Measurements from ENCODE around the gene AKR1B15. TPM values are rescaled to one million over a fixed set of nuclear protein-coding genes. Genes with fewer than 3 reads are reported as not detected.
A peak's percentile ranks its signal among the peaks of the same experiment; 100 is the strongest.
"Not testable (repeated sequence)": the region's sequence is repeated elsewhere in the genome, so short reads cannot be mapped to it uniquely, and the experiment has no call there.

The AKR1B15 gene
- polyA plus RNA-seq (2013, experiment 1 of 2; ENCODE audit: insufficient read length), result not detected
- polyA plus RNA-seq (2013, experiment 2 of 2; ENCODE audit: insufficient read length), result not detected

DNA sequence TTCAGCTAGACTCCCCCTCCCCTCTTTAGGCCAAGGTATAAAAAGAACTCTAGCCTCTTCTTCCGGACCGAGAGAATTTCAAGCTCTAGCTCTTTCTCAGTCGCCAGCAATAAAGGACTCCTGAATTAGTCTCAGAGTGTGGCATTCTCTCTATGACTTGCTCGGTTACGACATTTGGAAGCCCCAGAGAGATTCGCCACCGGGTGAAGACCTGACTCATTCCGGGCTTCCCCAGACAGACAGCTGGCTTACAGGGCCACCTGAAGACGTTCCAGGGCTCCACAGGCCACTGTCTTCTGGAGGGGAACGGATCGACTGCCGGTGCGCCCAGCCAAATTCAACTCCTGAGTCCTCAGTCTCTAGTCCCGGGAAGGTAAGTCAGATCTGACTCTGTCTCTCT lies at the start of gene AKR1B15:
Gene AKR1B15, plus strand, starts transcription at position 234 of the 400 bp plus-strand sequence. CDS start 15,510 bp downstream, outside the sequence.
- DNase-seq, result peak; percentile 24

DNA sequence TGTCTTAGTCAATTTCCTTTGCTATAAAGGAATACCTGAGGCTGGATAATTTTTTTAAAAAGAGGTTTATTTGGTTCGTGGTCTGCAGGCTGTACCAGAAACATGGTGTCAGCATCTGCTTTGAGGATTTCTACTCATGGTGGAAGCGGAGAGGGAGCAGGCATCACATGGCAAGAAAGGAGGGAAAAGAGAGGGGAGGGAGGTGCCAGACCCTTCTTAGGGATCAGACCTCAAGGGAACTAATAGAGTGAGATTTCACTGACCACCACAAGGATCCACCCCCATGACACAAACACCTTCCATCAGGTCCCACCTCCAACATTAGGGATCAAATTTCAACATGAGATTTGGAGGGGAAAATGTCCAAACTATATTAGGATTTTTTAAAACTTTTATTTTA lies 48.5 kb upstream of the AKR1B15 start:
- no peak for DNase-seq

DNA sequence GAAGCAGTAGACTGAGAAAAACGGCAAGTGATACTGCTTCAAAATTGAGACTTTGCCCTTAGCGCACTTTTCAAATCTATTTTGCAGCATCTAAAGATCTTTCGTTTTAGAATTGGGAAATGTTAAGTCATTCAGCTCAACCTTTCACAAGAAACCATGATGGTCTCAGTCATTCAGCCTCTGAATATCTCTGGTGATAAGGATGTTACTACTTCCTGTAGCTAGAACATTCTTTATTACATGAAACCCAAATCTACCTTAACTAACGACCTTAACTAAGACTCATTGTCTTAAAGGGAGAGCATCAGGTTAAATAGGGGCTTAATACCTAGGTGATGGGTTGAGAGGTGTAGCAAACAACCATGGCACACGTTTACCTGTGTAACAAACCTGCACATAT lies 47.9 kb upstream of the AKR1B15 start:
- DNase-seq, result no peak

DNA sequence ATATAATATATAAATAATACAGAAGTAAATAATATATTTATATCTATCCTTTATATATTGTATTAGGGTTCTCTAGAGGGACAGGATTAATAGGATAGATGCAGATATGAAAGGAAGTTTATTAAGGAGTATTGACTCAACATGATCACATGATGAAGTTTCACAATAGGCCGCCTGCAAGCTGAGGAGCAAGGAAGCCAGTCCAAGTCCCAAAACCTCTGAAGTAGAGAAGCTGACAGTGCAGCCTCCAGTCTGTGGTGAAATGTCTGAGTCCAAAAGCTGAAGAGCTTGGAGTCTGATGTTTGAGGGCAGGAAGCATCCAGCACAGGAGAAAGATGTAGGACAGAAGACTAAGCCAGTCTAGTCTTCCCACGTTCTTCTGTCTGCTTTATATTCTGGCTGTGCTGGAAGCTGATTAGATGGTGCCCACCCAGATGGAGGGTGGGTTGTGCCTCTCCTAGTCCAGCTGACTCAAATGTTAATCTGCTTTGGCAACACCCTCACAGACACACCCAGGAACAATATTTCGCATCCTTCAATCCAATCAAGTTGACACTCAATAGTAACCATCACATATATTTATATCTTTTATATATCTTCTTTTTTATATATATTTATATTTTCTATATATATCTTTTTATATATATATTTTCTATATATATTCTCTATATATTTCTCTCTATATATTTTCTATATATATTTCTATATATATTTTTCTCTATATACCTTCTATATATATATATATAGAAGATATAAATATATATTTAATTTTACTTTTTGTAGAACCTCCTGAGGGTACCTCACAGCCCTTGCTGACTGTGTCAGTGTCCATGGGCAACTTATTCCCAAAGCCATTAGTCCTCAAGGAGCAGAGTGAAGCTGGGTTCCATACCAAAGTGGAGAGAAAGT lies 46.2 kb upstream of the AKR1B15 start:
- no peak for DNase-seq

DNA sequence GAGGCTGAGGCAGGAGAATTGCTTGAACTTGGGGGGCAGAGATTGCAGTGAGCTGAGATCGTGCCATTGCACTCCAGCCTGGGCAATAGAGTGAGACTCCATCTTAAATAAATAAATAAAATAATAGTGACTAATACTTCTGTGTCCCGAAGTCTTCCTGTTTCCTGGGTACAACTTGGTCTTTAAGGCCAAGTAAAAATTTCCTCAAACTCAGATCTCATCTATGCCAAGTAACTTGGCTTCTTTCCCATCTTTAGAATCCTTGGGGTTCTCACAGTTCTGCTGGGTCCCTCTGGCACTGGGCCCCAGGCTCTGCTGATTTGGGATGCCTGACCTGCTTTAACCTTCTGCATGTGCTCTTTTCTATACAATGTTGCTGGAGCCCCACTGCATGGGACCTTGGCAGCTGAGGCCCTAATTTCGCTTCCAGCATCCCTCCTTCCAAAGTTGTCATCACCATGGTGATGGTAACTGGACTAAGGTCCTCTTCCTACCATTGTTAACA lies 44.2 kb upstream of the AKR1B15 start:
- peak; percentile 24 for DNase-seq

DNA sequence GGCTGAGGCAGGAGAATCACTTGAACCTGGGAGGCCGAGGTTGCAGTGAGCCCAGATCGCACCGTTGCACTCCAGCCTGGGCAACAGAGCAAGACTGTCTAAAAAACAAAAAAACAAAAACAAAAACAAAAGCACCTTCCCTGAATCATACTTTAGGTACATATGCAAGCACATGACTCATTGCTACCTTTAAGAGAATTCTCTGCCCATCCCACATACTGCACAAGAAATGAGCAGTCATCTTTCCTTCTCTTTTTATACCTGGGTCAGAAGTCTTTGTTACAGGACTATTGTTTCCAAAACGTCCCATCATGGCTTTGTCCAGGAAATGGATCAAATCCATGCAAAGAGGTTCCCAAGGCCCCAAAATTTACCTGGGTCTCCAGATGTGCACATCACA lies 43.1 kb upstream of the AKR1B15 start:
- DNase-seq, result no peak

DNA sequence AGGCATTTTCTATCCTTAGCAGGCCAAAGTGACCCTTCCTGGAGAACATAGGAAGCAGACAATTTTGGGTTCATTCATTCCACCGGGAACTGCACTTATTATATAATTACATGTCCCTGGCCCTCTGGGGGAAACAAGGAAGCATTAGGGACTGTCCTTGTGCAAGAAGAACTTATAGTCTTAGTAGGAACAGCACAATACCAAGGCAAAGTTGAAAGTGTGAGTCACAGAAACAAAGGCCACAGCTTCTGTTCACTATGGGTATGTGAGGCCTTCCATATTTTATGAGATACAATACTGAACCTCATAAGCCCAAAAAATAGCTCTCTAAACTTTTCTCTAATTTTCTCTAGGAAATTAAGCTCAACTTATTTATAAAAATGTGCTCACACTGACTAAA lies 39.9 kb upstream of the AKR1B15 start:
- DNase-seq, result no peak

DNA sequence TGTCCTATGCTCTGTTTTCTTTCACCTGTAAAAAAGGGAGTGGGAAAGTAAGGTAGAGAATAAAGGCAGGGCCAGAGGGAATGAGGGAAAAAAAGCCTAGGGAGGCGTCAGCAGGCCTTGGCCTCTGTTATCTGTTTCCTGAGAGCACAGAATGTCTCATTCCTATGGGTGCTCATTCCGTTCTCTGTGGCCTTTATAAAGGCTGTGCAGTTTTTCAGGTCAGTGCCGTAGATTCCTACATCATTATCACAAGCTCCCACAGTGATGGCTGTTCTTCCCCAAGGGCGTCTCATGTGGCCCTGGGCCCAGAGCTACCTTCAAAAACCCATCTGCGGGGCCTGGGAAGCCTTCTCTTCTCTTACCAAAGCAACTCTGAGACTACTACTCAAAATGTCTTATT lies 38.3 kb upstream of the AKR1B15 start:
- DNase-seq, result no peak

DNA sequence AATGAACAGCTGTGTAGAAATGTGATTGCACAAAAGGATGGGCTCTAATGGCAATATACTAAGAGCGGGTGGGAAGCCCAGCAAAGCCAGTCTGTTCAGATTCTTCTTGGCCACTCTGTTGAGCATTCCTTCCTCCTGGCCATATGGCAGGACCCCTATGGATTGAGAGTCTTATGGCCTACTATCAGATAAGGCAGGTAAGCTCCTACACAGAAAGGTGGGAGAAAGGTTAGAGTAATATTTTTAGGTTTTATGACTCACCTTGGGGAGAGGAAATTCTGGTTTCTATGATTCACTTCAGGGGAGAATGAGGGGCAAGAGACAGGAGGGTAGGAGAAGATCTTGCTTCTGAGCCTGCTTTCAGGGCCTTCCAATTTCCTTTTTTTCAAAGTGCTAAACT lies 36.6 kb upstream of the AKR1B15 start:
- no peak for DNase-seq

DNA sequence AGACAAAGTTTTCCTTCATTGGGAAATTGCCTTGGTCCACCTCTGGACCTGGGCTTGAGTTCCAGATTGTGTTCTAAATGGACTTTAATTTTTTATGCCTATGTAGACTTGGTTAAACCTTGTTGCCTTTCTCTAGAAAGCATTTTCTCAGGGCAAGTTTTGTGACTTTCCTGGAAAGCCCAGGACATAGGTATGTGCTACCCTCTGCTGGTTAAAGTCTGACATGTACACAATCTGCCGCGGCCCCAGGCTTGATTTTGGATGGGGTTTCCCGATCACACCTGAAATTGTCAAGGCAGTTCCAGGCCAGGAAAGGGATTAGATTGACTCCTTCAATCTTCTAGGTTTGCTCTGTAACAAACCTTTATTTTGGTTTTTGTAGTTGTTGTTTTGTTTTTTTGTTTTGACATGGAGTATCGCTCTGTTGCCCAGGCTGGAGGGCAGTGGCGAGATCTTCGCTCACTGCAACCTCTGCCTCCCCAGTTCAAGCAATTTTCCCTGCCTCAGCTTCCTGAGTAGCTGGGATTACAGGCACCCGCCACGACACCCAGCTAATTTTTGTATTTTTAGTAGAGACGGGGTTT lies 35.6 kb upstream of the AKR1B15 start:
- DNase-seq, result peak; percentile 61

DNA sequence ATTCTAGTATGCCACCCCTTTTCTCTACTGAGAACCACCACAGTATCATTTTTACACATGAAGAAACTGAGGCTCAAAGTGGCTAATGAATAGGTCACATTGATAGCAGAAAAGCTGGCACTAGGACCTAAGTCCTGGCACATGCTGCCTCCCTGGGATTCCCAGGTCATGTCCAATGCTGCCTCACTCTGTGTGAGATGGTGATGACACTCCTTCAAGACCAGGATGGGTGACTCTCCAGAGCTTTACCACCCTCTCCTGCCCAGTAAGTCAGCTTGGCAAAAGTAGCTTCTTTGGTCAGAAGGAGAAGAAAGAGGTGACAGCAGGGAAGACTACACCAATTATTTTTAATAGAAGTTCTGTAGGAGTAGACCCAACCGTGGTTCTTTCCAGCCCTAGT lies 34.8 kb upstream of the AKR1B15 start:
- DNase-seq, result no peak

DNA sequence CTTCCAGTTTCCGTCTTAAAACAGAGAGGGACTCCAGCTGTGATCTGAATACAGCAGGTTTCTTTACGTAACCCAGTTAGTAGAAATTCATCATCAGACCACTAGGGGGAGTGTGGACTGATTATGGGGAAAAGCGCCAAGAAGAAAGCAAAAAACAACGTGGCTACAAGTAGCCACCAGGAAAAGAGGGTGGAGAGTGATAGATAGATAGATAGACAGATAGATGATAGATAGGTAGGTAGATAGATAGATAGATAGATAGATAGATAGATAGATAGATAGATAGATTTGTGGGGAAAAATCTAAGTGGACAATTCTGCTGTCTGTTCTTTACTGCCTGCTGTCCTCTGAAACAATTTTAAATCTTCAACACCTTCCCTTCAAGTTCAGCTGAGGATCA lies 34.2 kb upstream of the AKR1B15 start:
- peak; percentile 77 for DNase-seq

DNA sequence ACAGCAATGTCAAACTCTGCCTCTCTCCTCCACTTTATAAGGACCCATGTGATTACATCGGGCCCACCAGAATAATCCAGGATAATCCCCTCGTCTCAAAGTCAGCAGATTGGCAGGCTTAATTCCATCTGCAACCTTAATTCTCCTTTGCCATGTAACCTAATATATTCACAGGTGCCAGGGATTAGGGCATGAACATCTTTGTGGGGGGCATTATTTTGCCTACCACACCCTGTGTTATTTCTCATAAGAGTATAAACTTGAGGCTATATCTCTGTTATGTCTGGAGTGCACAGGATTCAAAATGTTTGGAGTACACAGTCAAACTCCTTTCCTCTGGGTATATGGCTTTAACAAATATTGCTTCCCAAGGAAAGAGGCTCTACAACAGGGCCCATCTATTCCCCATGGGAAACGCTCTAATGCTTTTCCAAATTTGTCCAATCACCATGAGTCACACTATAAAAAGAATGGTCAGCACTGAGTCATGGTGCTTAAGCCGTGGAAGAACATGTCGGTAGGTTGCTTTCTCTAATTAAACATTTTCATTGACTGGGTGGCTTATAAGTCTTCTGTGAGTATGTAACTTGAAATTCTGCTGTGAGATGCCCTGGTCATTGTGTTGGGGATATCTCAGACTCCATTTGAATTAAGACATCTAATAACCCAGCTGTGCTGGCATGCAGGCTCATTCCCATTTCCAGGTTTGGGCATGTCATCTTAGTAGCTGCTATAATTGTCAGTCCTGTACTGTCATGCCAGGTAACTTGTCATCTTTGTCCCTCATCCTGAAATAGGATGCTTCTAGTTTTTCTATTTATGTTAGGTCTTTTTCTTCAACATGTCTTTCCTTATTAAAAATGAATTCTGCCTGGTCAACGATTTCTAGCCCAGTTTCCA lies 33.1 kb upstream of the AKR1B15 start:
- DNase-seq, result peak; percentile 96

DNA sequence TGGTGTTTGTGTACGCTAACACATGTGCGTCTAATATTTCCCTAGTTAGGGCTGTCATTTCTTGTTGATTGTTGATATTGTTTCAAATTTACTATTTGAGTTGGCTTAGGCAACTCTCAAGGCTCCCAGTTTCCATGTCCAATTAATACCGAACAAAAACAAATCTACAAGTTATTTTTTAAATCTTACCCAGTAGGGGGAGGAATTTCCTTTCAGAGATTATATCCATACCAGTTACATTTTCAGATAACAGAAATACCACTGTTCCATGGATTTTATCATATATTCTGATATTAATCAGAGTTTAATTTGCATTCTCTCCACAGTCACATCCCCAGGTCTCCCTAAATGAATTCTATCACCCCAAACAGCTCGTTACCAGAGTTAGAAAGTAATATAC lies 28.8 kb upstream of the AKR1B15 start:
- DNase-seq, result no peak

DNA sequence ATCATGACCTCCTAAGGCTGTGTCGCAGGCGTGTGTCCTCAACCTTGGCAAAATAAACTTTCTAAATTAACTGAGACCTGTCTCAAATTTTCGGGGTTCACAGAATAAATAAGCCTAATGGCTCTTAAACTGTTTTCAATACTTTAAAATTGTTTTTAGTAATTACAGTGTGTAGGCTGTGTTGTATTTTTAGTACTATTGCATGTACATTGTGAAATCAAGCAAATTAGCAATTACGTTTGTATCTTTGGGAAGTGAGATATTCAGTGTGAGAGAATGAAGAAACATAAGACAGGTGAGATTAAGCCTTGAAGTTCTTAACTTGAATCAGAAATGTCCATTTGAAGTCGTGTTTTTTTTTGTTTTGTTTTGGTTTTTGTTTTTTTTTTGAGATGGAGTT lies 26.3 kb upstream of the AKR1B15 start:
- DNase-seq, result no peak

DNA sequence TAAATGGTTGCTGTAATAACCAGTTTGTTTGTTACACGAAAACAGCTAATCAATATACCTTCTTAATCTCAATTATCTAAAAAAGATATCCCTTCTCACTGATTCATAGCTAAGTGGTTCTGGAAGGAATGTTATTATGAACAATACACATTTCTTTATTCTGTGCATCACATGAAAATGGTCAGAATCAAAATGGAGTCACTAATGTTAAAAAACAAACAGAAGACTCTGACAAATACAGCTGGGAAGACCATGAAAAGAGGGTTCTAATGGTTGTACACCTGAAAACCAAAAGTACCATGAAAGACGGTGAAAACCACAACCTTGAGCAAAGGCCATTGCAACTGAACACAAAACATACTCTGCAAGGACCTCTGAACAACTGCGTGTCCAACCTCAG lies 23.5 kb upstream of the AKR1B15 start:
- DNase-seq, result not testable (repeated sequence)

DNA sequence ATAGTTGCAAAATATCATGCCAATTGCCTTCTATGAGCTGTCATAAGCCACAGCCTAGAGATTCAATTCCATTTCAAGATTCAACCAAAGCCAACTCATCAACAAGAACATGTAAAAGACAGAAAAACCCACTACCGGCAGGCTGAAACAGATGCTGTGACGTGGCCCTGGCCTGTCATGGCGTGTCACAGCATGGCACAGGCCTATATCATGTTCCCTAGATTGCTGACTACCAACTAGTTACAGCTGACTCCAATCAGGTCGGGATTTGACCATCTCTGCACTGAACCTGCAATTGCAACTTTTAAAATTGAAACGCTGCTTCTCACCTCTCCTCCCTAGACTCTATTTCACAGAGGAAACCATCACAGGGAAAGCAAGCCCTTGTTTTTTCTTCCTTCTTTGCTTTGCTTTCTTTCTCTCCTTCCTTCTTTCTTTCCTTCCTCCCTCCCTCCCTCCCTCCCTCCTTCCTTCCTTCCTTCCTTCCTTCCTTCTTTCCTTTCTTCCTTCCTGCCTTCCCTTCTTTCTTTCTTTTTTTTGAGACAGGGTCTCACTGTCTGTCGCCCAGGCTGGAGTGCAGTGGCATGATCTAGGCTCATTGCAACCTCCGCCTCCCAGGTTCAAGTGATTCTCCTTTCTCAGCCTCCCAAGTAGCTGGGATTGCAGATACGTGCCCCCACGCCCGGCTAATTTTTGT lies 22.2 kb upstream of the AKR1B15 start:
- DNase-seq, result not testable (repeated sequence)

DNA sequence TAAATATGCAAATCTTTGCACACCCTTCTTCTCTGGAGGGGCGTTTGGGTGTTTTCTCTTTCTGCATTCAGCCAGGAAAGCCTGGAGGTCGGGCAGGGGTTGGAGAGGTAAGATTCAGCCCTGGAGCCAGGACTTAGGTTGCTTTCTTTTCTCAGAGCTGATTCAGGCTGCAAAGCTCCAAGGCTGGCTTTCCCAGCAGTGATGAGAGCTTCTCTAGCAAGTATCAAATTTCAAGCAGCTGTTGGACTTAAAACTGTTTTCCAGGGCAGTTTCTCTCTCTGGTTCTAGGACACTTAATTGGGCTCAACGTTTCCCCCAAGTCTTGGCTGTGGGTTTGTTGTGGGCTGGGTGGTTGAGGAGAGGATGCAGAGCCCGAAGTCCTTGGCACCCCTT lies 20.9 kb upstream of the AKR1B15 start:
- DNase-seq, result peak; percentile 50

DNA sequence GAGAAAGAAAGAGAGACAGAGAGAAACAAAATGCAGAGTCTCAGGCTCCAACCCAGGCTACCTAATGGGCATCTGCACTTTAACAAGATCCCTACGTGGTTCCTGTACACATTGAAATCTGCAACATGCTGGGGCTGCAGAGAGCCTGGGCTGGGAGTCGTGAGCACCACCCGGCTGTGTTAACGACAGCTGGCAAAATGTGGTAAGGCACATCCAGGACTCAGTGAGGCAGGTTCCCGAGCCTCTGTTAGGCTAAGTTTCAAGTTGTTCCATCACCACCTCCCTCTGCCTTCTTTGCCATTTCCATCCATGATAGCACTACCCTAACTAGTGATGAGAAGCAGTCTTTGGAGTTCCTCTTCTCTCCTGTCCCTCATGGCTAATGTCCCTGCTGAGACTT lies 20.2 kb upstream of the AKR1B15 start:
- no peak for DNase-seq

DNA sequence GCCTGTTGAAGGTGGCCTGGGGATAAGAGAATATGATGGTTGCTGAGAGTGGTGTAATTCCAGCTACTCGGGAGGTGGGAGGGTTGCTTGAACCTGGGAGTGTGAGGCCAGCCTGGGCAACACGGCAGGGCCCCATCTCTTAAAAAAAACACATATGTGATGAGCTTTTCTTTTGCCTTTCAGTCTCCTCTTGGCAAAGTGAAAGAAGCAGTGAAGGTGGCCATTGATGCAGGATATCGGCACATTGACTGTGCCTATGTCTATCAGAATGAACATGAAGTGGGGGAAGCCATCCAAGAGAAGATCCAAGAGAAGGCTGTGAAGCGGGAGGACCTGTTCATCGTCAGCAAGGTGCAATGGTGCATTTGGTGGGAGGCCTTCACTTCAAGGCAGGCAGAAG lies 18.4 kb upstream of the AKR1B15 start:
- no peak for DNase-seq

DNA sequence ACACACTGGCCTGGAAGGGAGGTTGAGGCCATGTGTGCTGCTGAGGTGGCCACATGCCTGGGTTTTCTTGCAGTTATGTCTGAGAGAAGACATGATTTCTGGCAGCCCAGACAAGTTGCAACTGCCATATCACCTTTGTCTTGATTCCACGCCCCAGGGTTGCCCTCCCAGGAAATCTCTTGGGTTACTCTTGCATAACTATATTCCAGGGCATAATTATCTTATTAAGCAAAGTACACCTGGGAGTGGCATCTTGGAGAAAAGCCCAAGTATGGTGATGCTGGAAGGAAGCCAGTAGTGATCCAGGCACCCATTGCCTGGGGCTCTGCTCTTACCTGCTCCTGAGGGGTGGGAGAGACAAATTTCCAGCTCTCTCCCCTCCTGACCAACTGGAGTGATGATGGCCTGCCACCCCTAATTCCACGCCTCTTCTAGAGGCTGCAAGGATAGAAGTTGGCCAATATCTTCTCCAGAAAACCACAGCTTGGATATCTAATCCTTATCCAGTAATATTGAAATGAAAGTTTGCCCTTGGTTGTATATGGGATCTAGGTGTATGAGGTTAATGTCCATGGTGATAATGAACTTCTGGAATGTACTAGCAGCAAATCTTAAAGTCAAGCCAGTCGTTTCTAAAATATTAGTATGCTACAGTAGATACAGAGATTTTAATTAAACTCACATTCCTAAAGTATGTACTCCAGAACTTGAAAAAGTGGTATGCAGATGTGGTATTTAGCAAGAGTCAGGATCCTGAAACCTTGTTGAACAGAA lies 16.5 kb upstream of the AKR1B15 start:
- no peak for DNase-seq

DNA sequence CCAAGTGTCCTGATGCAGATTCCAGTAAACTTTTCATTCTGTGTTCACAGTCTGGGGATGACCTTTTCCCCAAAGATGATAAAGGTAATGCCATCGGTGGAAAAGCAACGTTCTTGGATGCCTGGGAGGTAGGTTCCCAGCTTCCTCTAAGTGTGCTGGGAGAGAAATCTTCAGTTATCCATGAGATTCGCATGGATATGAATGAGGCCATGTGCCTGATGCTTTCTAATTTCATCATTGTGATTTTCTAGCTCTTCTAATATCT lies 16.0 kb upstream of the AKR1B15 start:
- no peak for DNase-seq
